IPS DF 6.9 (cell line): ENCODE results near the gene ABCC9.

ENCODE experiments used
- DNase-seq: peaks from one replicate; pipeline ENCODE4 v3.0.0-alpha.2; 2013; ENCODE audit warnings: low read depth, low spot score
- H3K27ac ChIP-seq: one replicate; pipeline ENCODE4 v1.5.1; 2013; ENCODE audit warnings: low read length, control low read depth
- H3K27me3 ChIP-seq: 2 replicates; pipeline ENCODE4 v1.6.1; 2013; ENCODE audit warnings: mild to moderate bottlenecking, low read length; ENCODE audit not compliant: control insufficient read depth, insufficient read depth
- H3K36me3 ChIP-seq: 2 replicates; pipeline ENCODE4 v1.6.1; 2013; ENCODE audit warnings: low read length; ENCODE audit not compliant: control insufficient read depth, insufficient read depth
- H3K4me1 ChIP-seq: 2 replicates; pipeline ENCODE4 v1.6.1; 2013; ENCODE audit warnings: low read length; ENCODE audit not compliant: control insufficient read depth, insufficient read depth
- H3K4me3 ChIP-seq: 2 replicates; pipeline ENCODE4 v1.5.1; 2013; ENCODE audit warnings: mild to moderate bottlenecking, low read length
- H3K9me3 ChIP-seq: 2 replicates; pipeline ENCODE4 v1.6.1; 2013; ENCODE audit warnings: low read length, inconsistent platforms; ENCODE audit not compliant: control insufficient read depth, insufficient read depth
- WGBS: extraction: QIAGEN DNeasy Blood & Tissue Kit; methylation state at CpG from one replicate; pipeline ENCODE4 v1.1.7; 2013; ENCODE audit warnings: mixed read lengths, missing lambda C conversion rate; ENCODE audit not compliant: insufficient read length, insufficient coverage; 5-methylcytosine and 5-hydroxymethylcytosine counted together

ABCC9 gene

GRCh38 chr12:21763531-21763930 lies 177.7 kb downstream of the ABCC9 start:
- H3K36me3 ChIP-seq: no peaks in the 10 kb centered on the region
- no peak overlapping the region for H3K27ac ChIP-seq
- H3K9me3 ChIP-seq: no peaks in the 10 kb centered on the region
- DNase-seq: no peak
- WGBS: no CpG with 5 or more reads among the region's 2 CpGs
- H3K4me1 ChIP-seq: no peaks in the 10 kb centered on the region
- no peaks in the 10 kb centered on the region for H3K27me3 ChIP-seq
- no peak overlapping the region for H3K4me3 ChIP-seq

DNA sequence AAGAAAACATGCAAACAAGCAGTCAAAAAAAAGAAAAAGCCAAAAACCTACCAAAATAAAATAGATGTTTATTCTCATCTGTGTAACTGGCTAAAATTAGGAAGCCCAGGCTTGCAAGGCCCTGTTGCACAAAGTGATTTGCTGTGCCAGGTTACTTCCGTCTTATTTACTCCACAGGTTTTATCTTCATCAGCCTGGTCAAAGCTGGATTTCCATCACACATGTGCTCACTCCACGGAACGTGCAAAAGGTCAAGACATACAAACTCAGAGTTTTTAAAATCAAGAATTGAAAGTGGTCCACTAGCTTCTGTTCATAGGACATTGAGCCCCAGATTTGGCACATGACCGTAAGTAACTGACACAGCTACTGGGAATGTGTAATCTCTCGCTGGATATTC lies 181.5 kb downstream of the ABCC9 start:
- DNase-seq: no peak

GRCh38 chr12:21757735-21758134 lies 183.5 kb downstream of the ABCC9 start:
- Histone ChIP-seq H3K9me3 (no peaks in the 10 kb centered on the region), H3K4me1 (no peaks in the 10 kb centered on the region)
- WGBS: no CpG with 5 or more reads among the region's 2 CpGs

More for the DNA sequence above, 181.5 kb downstream of the ABCC9 start:
- no peak overlapping the region for H3K4me3 ChIP-seq
- no peaks in the 10 kb centered on the region for H3K4me1 ChIP-seq
- H3K27ac ChIP-seq: no peak overlapping the region
- H3K36me3 ChIP-seq: no peaks in the 10 kb centered on the region
- H3K27me3 ChIP-seq: no peaks in the 10 kb centered on the region
- H3K9me3 ChIP-seq: no peaks in the 10 kb centered on the region
- WGBS: no CpG with 5 or more reads among the region's 5 CpGs

DNA sequence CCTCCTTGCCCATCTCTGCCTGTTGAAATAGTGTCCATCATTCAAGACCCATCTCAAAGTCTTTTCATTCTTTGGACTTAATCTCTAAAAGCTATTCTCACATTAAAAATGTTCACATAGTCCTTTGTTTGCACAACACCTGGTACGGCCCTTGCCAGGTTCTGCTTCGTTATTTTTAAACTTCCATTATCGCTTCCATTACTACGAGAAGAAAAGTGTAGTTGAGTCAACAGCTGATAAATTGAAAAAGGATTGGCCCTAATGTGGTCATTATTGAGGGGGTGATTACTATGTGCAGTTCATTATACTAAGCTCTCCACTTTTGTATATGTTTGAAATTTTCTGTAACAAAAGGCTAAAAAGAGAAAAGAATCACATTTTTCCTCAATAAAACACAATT lies 184.5 kb downstream of the ABCC9 start:
- Histone ChIP-seq H3K27me3 (no peaks in the 10 kb centered on the region), H3K27ac (no peak overlapping the region), H3K9me3 (no peaks in the 10 kb centered on the region), H3K4me3 (no peak overlapping the region), H3K36me3 (no peaks in the 10 kb centered on the region), H3K4me1 (no peaks in the 10 kb centered on the region)
- no peak for DNase-seq
- WGBS: no CpG with 5 or more reads among the region's 4 CpGs

More at GRCh38 chr12:21757735-21758134, 183.5 kb downstream of the ABCC9 start:
- Histone ChIP-seq H3K4me3 (no peak overlapping the region), H3K36me3 (no peaks in the 10 kb centered on the region), H3K27me3 (no peaks in the 10 kb centered on the region), H3K27ac (no peak overlapping the region)
- DNase-seq: no peak

DNA sequence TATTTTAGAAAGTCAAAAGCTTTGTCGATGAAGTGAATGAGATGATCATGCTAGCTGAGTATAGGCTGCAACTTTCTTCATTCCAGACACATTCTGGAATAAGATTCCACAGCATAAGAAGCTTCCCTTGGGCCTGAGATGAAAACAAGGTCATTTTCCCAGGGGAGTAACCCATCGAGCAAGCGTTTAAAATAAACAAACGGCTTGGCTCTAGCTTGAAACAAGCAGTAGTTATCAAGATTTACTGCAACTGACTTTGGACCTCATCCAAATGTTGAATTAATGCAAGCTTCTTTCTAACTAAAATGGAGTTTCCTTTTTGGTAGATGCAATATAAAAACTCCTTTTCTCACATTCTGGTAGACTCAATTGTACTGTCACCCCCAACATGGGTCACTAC lies 189.7 kb downstream of the ABCC9 start:
- DNase-seq: no peak
- Histone ChIP-seq H3K27ac (no peak overlapping the region), H3K36me3 (no peaks in the 10 kb centered on the region), H3K27me3 (no peaks in the 10 kb centered on the region), H3K4me3 (no peak overlapping the region), H3K9me3 (no peaks in the 10 kb centered on the region), H3K4me1 (no peaks in the 10 kb centered on the region)
- WGBS: no CpG with 5 or more reads among the region's 4 CpGs
